ENCODE measurements around the gene KRTAP5-7. TPM values are rescaled to one million over a fixed set of nuclear protein-coding genes. Genes with fewer than 3 reads are reported as not detected.
"Not testable (repeated sequence)": the region's sequence is repeated elsewhere in the genome, so short reads cannot be mapped to it uniquely, and the experiment has no call there.

The KRTAP5-7 gene
- total RNA-seq, 4 donors from 2014 or later = 0.38 TPM; not detected in 3

GRCh38 chr11:71525938-71526495, 1.1 kb upstream of the KRTAP5-7 start:
- intact Hi-C loops (cut with DNase I) = no loop called here
- DNase-seq = no peak
- TF ChIP-seq POLR2A (IDR thresholded peaks at IDR 0.05) (no peak), CTCF (IDR thresholded peaks at IDR 0.05) (no peak)
- H3K4me1 ChIP-seq = no peaks in the 10 kb centered on the region
- no peaks in the 10 kb centered on the region for H3K9me3 ChIP-seq
- no peaks in the 10 kb centered on the region for H3K36me3 ChIP-seq
- WGBS, 2 donors = 62 to 67% methylated on average over 1 of the region's 2 CpGs
- H3K27ac ChIP-seq = no peak overlapping the region
- no peak overlapping the region for H3K4me3 ChIP-seq
- no peaks in the 10 kb centered on the region for H3K27me3 ChIP-seq

GRCh38 chr11:71527576-71528210, 626 bp downstream of the KRTAP5-7 start:
- Histone ChIP-seq H3K4me1 (no peaks in the 10 kb centered on the region), H3K4me3 (no peak overlapping the region), H3K27me3 (no peaks in the 10 kb centered on the region), H3K36me3 (no peaks in the 10 kb centered on the region), H3K9me3 (no peaks in the 10 kb centered on the region), H3K27ac (no peak overlapping the region)
- no peak for DNase-seq
- intact Hi-C loops (cut with DNase I) = no loop called here
- TF ChIP-seq POLR2A (IDR thresholded peaks at IDR 0.05) = no peak
- TF ChIP-seq CTCF (IDR thresholded peaks at IDR 0.05) = no peak
- 84 to 89% methylated on average over 6 of the region's 6 CpGs for WGBS, 2 donors

- H3K27ac ChIP-seq = no peak overlapping the region
- WGBS, 2 donors = 78 to 89% methylated on average over 8 to 11 of the region's 11 CpGs
- no peaks in the 10 kb centered on the region for H3K36me3 ChIP-seq
- no peak overlapping the region for H3K4me3 ChIP-seq
- H3K9me3 ChIP-seq = no peaks in the 10 kb centered on the region
- no peak for TF ChIP-seq CTCF (IDR thresholded peaks at IDR 0.05)
- TF ChIP-seq POLR2A (IDR thresholded peaks at IDR 0.05) = no peak
- intact Hi-C loops (cut with DNase I) = no loop called here
- H3K27me3 ChIP-seq = no peaks in the 10 kb centered on the region
- H3K4me1 ChIP-seq = no peaks in the 10 kb centered on the region
- no peak for DNase-seq
Observed at GRCh38 chr11:71530602-71531001, 3.5 kb downstream of the KRTAP5-7 start.

- H3K27me3 ChIP-seq = no peaks in the 10 kb centered on the region
- no peak for DNase-seq
- H3K4me1 ChIP-seq = no peaks in the 10 kb centered on the region
- no peak for TF ChIP-seq CTCF (IDR thresholded peaks at IDR 0.05)
- no peak for TF ChIP-seq POLR2A (IDR thresholded peaks at IDR 0.05)
- no peak overlapping the region for H3K27ac ChIP-seq
- no peaks in the 10 kb centered on the region for H3K9me3 ChIP-seq
- no peak overlapping the region for H3K4me3 ChIP-seq
- 76 to 77% methylated on average over 10 of the region's 10 CpGs for WGBS, 2 donors
- no peaks in the 10 kb centered on the region for H3K36me3 ChIP-seq
- intact Hi-C loops (cut with DNase I) = no loop called here
Observed at GRCh38 chr11:71532036-71532610, 5.1 kb downstream of the KRTAP5-7 start.

- H3K27ac ChIP-seq; intact Hi-C loops (cut with DNase I); H3K27me3 ChIP-seq; DNase-seq; H3K36me3 ChIP-seq; H3K4me3 ChIP-seq; H3K4me1 ChIP-seq; H3K9me3 ChIP-seq: not testable (repeated sequence)
- 74% methylated on average over 16 to 17 of the region's 17 CpGs for WGBS, 2 donors
Observed at GRCh38 chr11:71534711-71535608, 7.9 kb downstream of the KRTAP5-7 start.

Data from esophagus squamous epithelium (tissue), 5 donors.